ENCODE measurements around the gene THOC5.

GRCh38 chr22:29559030-29559429 lies 5.5 kb upstream of the THOC5 start:
- TF ChIP-seq CTCF (IDR thresholded peaks at IDR 0.05; ENCODE audit: low read depth, low read length, poor library complexity, severe bottlenecking) (no peak), EZH2phosphoT487 (IDR thresholded peaks at IDR 0.05; ENCODE audit: borderline replicate concordance, low read length) (no peak)
